Activated CD8-positive, alpha-beta T cell treated with anti-CD3 and anti-CD28 coated beads for 36 hours (primary cell): ENCODE measurements around the gene PITRM1. TPM values are rescaled to one million over a fixed set of nuclear protein-coding genes. Genes with fewer than 3 reads are reported as not detected.

Experiments
- ATAC-seq: fragments of 200-7000 bp; cut with Tn5 transposase; one replicate; pipeline ENCODE4 v1.10.0; 2021; ENCODE audit warnings: mild to moderate bottlenecking, moderate library complexity
- CTCF ChIA-PET: fragments of 350-600 bp; sonication (Branson Sonifier 250); formaldehyde crosslinking; loops from one replicate; lab custom pipeline; 2021; ENCODE audit warnings: antibody characterized with exemption; lab: Charles Lee
- POLR2A ChIA-PET: fragments of 350-600 bp; sonication (Branson Sonifier 250); formaldehyde crosslinking; loops from one replicate; lab custom pipeline; 2021; ENCODE audit warnings: antibody characterized with exemption; lab: Charles Lee
- DNase-seq: peaks from one replicate; pipeline ENCODE4 v3.0.0-alpha.2; 2020
- H3K27ac Mint-ChIP-seq: one replicate; pipeline ENCODE4 v1.8.0; 2021; ENCODE audit warnings: mild to moderate bottlenecking, mixed read lengths
- H3K27me3 Mint-ChIP-seq: one replicate; pipeline ENCODE4 v1.8.0; 2021; ENCODE audit warnings: mixed read lengths
- H3K36me3 Mint-ChIP-seq: one replicate; pipeline ENCODE4 v1.8.0; 2021; ENCODE audit warnings: low read depth, mixed read lengths
- H3K4me1 Mint-ChIP-seq: one replicate; pipeline ENCODE4 v1.8.0; 2021; ENCODE audit warnings: low read depth, mixed read lengths
- H3K4me3 Mint-ChIP-seq: one replicate; pipeline ENCODE4 v1.8.0; 2021; ENCODE audit warnings: mild to moderate bottlenecking, moderate library complexity, mixed read lengths
- H3K9me3 Mint-ChIP-seq: one replicate; pipeline ENCODE4 v1.8.0; 2021; ENCODE audit warnings: mixed read lengths
- intact Hi-C: fragments of 100-400 bp; cut with micrococcal nuclease; formaldehyde crosslinking; loops from one replicate; pipeline ENCODE4 v1.10.0; 2022
- total RNA-seq, 2 experiments: library from RNA; stranded (reverse); gene quantifications; one replicate each; pipeline ENCODE4 v1.2.3, GENCODE V29; 2021
- TF ChIP-seq, protein P1 (sequence below): fragments of 200-600 bp; IDR thresholded peaks from one replicate; pipeline ENCODE4 v1.8.0; 2022; ENCODE audit warnings: antibody characterized with exemption, mild to moderate bottlenecking

Gene PITRM1
- total RNA-seq, 2 experiments from 2014 or later, result 77.6 to 78.6 TPM

DNA sequence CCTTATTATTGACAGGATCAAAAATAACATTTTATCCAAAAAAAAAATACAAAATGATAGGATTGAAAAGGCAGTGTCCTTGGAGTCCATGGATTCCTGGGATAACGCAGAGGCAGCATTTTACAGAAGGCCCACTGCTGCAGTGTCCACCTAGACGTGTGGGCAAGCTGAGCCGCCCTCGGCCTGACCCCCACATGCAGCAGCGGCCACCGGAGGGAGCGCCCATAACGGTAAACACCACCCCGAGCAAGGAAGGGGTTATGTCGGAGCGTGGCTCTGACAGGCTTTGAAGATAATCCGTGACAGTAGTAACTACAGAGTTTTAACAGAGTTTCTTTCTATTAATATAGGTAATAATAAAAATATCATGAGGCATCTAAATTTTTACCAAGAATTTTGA is 45.3 kb upstream of the PITRM1 start:
- H3K4me1 Mint-ChIP-seq, result peaks cover 3% of the 10 kb centered on the region
- H3K4me3 Mint-ChIP-seq, result no peak overlapping the region
- peaks cover 5% of the 10 kb centered on the region for H3K27me3 Mint-ChIP-seq
- no peaks in the 10 kb centered on the region for H3K9me3 Mint-ChIP-seq
- ATAC-seq (no peak), DNase-seq (no peak)
- H3K36me3 Mint-ChIP-seq, result no peaks in the 10 kb centered on the region
- POLR2A ChIA-PET, result interaction anchor here (1.7 kb wide), 1 partner anchor 20 kb away, joined by 7 read pairs; no protein-coding TSS in a partner anchor
- TF ChIP-seq, protein P1, sequence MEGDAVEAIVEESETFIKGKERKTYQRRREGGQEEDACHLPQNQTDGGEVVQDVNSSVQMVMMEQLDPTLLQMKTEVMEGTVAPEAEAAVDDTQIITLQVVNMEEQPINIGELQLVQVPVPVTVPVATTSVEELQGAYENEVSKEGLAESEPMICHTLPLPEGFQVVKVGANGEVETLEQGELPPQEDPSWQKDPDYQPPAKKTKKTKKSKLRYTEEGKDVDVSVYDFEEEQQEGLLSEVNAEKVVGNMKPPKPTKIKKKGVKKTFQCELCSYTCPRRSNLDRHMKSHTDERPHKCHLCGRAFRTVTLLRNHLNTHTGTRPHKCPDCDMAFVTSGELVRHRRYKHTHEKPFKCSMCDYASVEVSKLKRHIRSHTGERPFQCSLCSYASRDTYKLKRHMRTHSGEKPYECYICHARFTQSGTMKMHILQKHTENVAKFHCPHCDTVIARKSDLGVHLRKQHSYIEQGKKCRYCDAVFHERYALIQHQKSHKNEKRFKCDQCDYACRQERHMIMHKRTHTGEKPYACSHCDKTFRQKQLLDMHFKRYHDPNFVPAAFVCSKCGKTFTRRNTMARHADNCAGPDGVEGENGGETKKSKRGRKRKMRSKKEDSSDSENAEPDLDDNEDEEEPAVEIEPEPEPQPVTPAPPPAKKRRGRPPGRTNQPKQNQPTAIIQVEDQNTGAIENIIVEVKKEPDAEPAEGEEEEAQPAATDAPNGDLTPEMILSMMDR, result no peak
- intact Hi-C loops, result no loop called here
- no peak overlapping the region for H3K27ac Mint-ChIP-seq
- CTCF ChIA-PET, result interaction anchor here (1.3 to 1.6 kb wide), 2 partner anchors 15 to 22 kb away, joined by 3 to 4 read pairs; no protein-coding TSS in a partner anchor

DNA sequence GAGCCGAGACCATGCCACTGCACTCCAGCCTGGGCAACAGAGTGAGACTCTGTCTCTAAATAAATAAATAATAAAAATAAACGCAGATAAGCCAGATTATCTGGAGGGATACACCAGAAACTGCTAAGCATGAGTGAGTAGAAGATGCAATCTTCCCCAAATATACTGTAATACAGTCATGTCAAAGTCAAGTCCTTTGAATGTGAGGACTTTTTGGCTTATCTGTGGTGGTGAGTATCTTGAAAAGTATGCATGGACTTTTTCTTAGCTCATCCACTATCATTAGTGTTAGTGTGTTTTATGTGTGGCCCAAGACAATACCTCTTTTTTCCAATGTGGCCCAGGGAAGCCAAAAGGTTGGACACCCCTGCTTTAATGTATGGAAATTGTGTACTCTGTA is 44.7 kb upstream of the PITRM1 start:
- ChIA-PET POLR2A (interaction anchor here (1.7 kb wide), 1 partner anchor 19 kb away, joined by 7 read pairs; no protein-coding TSS in a partner anchor), CTCF (interaction anchor here (1.3 to 1.6 kb wide), 2 partner anchors 14 to 23 kb away, joined by 3 to 4 read pairs; no protein-coding TSS in a partner anchor)
- TF ChIP-seq, protein P1, result no peak
- intact Hi-C loops, result no loop called here
- DNase-seq (no peak), ATAC-seq (no peak)
- Mint-ChIP-seq H3K27ac (no peak overlapping the region), H3K4me3 (no peak overlapping the region), H3K4me1 (peaks cover 3% of the 10 kb centered on the region), H3K27me3 (peaks cover 5% of the 10 kb centered on the region), H3K36me3 (no peaks in the 10 kb centered on the region), H3K9me3 (no peaks in the 10 kb centered on the region)

GRCh38 chr10:3215153-3215775 is 42.7 kb upstream of the PITRM1 start:
- Mint-ChIP-seq H3K4me3 (no peak overlapping the region), H3K9me3 (no peaks in the 10 kb centered on the region), H3K36me3 (no peaks in the 10 kb centered on the region), H3K27ac (no peak overlapping the region), H3K4me1 (no peaks in the 10 kb centered on the region), H3K27me3 (peaks cover 2% of the 10 kb centered on the region)
- no peak for DNase-seq
- ATAC-seq, result no peak
- ChIA-PET CTCF (interaction anchor here (0.8 kb wide), 1 partner anchor 22 kb away, joined by 4 read pairs; no protein-coding TSS in a partner anchor), POLR2A (no interaction called here)
- intact Hi-C loops, result no loop called here
- TF ChIP-seq, protein P1, result no peak

DNA sequence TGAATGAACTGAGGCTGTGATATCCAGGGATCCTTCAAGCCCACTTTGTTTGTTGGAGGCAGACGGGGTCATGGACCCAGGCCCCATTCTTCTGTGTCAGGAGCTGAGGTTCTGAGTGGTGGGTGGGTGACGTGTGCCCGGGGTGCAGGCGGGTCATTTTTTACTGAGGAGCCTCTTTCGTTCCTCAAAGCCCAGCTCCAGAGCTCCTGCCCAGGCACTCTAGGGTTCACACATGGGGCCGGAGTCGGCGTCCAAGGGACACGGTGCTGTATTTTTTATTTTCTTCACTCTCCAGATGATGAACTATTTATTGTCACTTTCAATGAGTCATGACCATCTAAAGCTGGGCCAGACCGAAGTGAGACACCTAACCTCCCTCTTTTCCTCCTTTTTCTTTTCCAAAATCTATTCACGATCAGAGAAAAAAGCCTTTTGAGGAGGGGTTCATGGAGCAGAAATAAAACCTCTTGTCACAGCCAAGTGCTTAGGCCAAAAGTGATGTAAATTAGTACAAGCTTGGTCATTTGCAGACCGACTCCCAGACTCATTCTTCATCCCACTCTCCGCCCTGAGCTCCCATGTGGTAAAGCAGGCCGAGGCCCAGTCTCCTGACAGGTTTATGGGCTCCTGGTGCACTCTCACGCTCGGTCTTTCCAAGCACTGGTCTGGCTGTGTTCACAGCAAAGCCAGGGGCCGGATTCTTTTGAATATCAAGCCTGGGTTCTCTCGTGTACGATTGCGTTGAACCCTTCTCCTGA is 41.4 kb upstream of the PITRM1 start:
- Mint-ChIP-seq H3K36me3 (no peaks in the 10 kb centered on the region), H3K9me3 (no peaks in the 10 kb centered on the region), H3K4me1 (no peaks in the 10 kb centered on the region), H3K27me3 (peaks cover 12% of the 10 kb centered on the region), H3K27ac (no peak overlapping the region), H3K4me3 (no peak overlapping the region)
- intact Hi-C loops, result no loop called here
- ChIA-PET POLR2A (no interaction called here), CTCF (interaction anchor here (1.1 kb wide), 1 partner anchor 16 kb away, joined by 3 read pairs; no protein-coding TSS in a partner anchor)
- no peak for ATAC-seq
- no peak for DNase-seq
- TF ChIP-seq, protein P1, result no peak

DNA sequence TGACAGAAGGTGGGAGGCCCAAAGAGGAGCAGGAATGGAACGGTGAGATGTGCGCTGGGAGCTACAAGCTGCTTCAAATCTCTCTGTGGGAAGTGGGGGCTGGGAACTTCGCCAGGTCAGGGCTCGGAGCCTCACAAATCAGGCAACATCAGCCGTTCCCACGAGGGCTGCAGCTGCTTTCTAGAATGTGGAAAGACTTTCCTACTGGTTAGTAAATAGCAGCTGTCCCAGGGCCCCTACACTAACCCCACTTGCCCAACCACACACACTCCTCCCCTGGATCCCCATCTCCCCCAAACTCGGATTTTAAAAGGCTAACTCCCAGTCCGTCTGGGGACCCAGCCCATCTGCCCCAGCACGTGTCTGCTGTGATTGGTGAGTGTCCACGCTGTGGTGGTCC is 40.6 kb upstream of the PITRM1 start:
- ChIA-PET POLR2A (no interaction called here), CTCF (interaction anchor here (0.6 kb wide), 1 partner anchor 20 kb away, joined by 3 read pairs; no protein-coding TSS in a partner anchor)
- no peak for DNase-seq
- Mint-ChIP-seq H3K27me3 (peaks cover 18% of the 10 kb centered on the region), H3K36me3 (no peaks in the 10 kb centered on the region), H3K27ac (no peak overlapping the region), H3K4me3 (no peak overlapping the region), H3K4me1 (no peaks in the 10 kb centered on the region), H3K9me3 (no peaks in the 10 kb centered on the region)
- TF ChIP-seq, protein P1, result no peak
- no peak for ATAC-seq
- intact Hi-C loops, result no loop called here
